GM19239 (cell line): Measurements from ENCODE around the gene TMPRSS9.

Experiments
- DNase-seq: peaks from one replicate; pipeline ENCODE4 v3.0.0; 2011; ENCODE audit warnings: low spot score; ENCODE audit not compliant: insufficient read length
- FAIRE-seq: peaks from 2 replicates; lab custom pipeline; 2011; peaks lifted over from hg19 to GRCh38; lab: Jason Lieb, UNC

The TMPRSS9 gene

GRCh38 chr19:2328401-2329148 lies 31.5 kb upstream of the TMPRSS9 start, which contains the start of the genes LSM7 and SPPL2B:
LSM7 (minus strand) TSS chr19:2328586; CDS start chr19:2328566, 20 bp downstream.
SPPL2B (plus strand) TSS chr19:2328684; CDS start chr19:2328710, 26 bp downstream.
- DNase-seq: peak; percentile 96
- peak; percentile 86 for FAIRE-seq

GRCh38 chr19:2329149-2329478 lies 31.0 kb upstream of the TMPRSS9 start:
- DNase-seq: no peak

GRCh38 chr19:2329501-2329916 lies 30.6 kb upstream of the TMPRSS9 start:
- FAIRE-seq (no peak), DNase-seq (no peak)

More at GRCh38 chr19:2329149-2329478, 31.0 kb upstream of the TMPRSS9 start:
- no peak for FAIRE-seq

- FAIRE-seq: no peak
- no peak for DNase-seq
These were observed 29.8 kb upstream of the TMPRSS9 start for GRCh38 chr19:2330255-2330631.

GRCh38 chr19:2330632-2331284 lies 29.3 kb upstream of the TMPRSS9 start:
- no peak for DNase-seq
- no peak for FAIRE-seq

GRCh38 chr19:2331601-2332246 lies 28.3 kb upstream of the TMPRSS9 start:
- DNase-seq: no peak
- FAIRE-seq: no peak

- peak; percentile 91 for DNase-seq
- FAIRE-seq: peak; percentile 84
These were observed 27.6 kb upstream of the TMPRSS9 start for GRCh38 chr19:2332341-2333026.

- DNase-seq (no peak), FAIRE-seq (no peak)
These were observed 26.8 kb upstream of the TMPRSS9 start for GRCh38 chr19:2333027-2333806.

- no peak for FAIRE-seq
- no peak for DNase-seq
These were observed 26.3 kb upstream of the TMPRSS9 start for GRCh38 chr19:2333807-2334211.

GRCh38 chr19:2334426-2334825 lies 25.6 kb upstream of the TMPRSS9 start:
- no peak for DNase-seq
- no peak for FAIRE-seq

GRCh38 chr19:2334986-2335846 lies 24.8 kb upstream of the TMPRSS9 start:
- FAIRE-seq: no peak
- no peak for DNase-seq

- FAIRE-seq (no peak), DNase-seq (no peak)
These were observed 24.2 kb upstream of the TMPRSS9 start for GRCh38 chr19:2335848-2336247.

GRCh38 chr19:2336528-2337328 lies 23.3 kb upstream of the TMPRSS9 start:
- no peak for FAIRE-seq
- DNase-seq: no peak

- FAIRE-seq (no peak), DNase-seq (no peak)
These were observed 22.7 kb upstream of the TMPRSS9 start for GRCh38 chr19:2337329-2337707.

GRCh38 chr19:2338055-2338615 lies 21.9 kb upstream of the TMPRSS9 start:
- FAIRE-seq: no peak
- DNase-seq: no peak

GRCh38 chr19:2338751-2339643 lies 21.1 kb upstream of the TMPRSS9 start:
- no peak for DNase-seq
- no peak for FAIRE-seq
